ENCODE results near the gene CUL4A.
A peak's percentile ranks its signal among the peaks of the same experiment; 100 is the strongest.
"Not testable (repeated sequence)": the region's sequence is repeated elsewhere in the genome, so short reads cannot be mapped to it uniquely, and the experiment has no call there.

CUL4A gene

GRCh38 chr13:113245849-113246796 is 36.7 kb downstream of the CUL4A start:
- DNase-seq: no peak

GRCh38 chr13:113252516-113253095 is 43.2 kb downstream of the CUL4A start:
- DNase-seq: no peak

GRCh38 chr13:113257908-113258307 is 48.5 kb downstream of the CUL4A start:
- DNase-seq: not testable (repeated sequence)

GRCh38 chr13:113258321-113259054 is 49.1 kb downstream of the CUL4A start:
- no peak for DNase-seq

GRCh38 chr13:113260996-113261395 is 51.6 kb downstream of the CUL4A start:
- DNase-seq: no peak

GRCh38 chr13:113263016-113263415 is 53.6 kb downstream of the CUL4A start:
- not testable (repeated sequence) for DNase-seq

GRCh38 chr13:113267642-113268405 is 58.4 kb downstream of the CUL4A start:
- no peak for DNase-seq

GRCh38 chr13:113272031-113272430 is 62.6 kb downstream of the CUL4A start:
- no peak for DNase-seq

- DNase-seq: no peak
Measured at GRCh38 chr13:113272701-113273181, 63.3 kb downstream of the CUL4A start.

GRCh38 chr13:113273321-113273720 is 63.9 kb downstream of the CUL4A start:
- no peak for DNase-seq

GRCh38 chr13:113273851-113274590 is 64.6 kb downstream of the CUL4A start:
- DNase-seq: no peak

- no peak for DNase-seq
Measured at GRCh38 chr13:113274721-113275120, 65.3 kb downstream of the CUL4A start.

GRCh38 chr13:113275387-113275786 is 66.0 kb downstream of the CUL4A start:
- DNase-seq: peak; percentile 17

GRCh38 chr13:113280126-113280525 is 70.7 kb downstream of the CUL4A start:
- no peak for DNase-seq

GRCh38 chr13:113283904-113284303 is 74.5 kb downstream of the CUL4A start:
- no peak for DNase-seq

GRCh38 chr13:113288880-113289279 is 79.5 kb downstream of the CUL4A start:
- no peak for DNase-seq

GRCh38 chr13:113291129-113291528 is 81.7 kb downstream of the CUL4A start:
- DNase-seq: no peak

GRCh38 chr13:113292021-113292862 is 82.8 kb downstream of the CUL4A start:
- DNase-seq: no peak

GRCh38 chr13:113293686-113294085 is 84.3 kb downstream of the CUL4A start:
- no peak for DNase-seq

- DNase-seq: no peak
Measured at GRCh38 chr13:113295776-113296175, 86.4 kb downstream of the CUL4A start.

- DNase-seq: peak; percentile 99
Measured at GRCh38 chr13:113296823-113297369, 87.5 kb downstream of the CUL4A start, which contains the start of gene LAMP1. Gene LAMP1, plus strand, starts transcription at chr13:113297239. Its CDS starts 196 bp downstream, at chr13:113297435.

All from activated gamma-delta T cell treated with Interleukin-2 at 50 U/mL for 16 hours (primary cell).